GM21367 (cell line): ENCODE data around the gene BRCA2.
"Not testable (repeated sequence)": the region's sequence is repeated elsewhere in the genome, so short reads cannot be mapped to it uniquely, and the experiment has no call there.

ENCODE experiments used
- ATAC-seq: cut with Tn5 transposase; IDR thresholded peaks from one replicate; pipeline ENCODE4 v1.9.1; 2021; ENCODE audit not compliant: unreplicated experiment

Gene BRCA2

DNA sequence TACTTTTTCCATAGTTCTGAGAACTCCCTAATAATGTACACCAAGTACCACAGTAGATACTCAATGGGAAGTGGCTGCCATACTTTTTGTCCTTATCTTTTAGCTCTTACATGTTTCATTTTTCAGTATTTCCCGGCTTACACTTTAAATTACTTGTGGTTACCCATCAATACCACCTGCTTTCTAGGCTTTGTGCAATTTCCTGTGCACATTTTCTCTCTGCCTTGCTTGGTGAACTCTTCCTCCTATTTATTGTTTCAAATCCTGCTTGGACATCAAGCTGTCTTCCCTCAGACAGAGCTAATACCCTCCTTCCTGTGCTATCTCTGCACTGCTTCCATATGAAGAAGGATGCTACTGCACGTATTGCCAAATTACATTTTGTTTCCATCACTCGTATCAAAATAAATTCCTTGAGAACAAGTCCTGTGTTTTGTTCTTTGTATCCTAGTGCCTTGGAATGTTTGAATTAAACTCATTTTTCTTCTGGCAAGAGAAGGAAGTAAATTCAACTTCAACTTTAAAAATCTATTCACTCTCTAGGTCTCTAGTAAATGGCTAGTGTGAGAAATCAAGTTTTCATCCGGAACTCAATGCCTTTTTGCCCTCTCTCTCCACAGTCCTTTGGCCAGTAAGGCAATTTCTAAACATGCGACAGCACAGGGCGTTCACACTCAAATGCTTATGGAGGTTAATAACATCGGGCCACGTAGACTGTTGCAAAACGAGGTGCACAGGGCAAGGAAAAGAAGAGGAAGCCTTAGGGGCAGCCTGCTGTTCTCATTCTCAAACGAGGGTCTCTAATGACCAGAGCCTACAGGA is 5.8 kb upstream of the BRCA2 start:
- no peak for ATAC-seq

DNA sequence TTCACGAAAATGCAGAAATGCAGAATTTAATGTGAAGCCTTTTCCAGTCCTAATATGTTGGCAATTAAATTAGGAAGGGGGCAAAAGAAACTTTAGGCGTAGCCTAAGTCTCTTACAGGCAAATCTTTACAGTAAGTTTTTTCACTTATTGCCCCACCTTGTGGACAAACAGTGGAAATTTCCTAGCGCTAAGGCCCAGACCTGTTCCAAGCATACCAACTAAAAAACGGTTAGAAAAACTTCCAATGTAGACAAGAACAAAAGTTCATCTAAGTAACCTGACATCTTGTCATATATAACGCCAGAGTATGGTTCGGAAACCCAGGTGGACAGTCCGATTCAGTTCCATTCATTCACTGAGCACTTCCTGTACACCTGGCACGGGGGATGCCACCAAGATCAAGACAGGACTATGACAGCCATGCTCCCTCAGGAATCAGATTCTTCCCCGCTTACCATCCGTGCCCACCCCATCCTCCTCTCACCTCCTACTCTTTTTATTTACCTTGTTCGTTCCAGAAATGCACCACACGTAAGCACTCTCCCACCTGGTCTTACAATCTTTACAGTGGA is 5.1 kb upstream of the BRCA2 start:
- ATAC-seq: peak; percentile 52

DNA sequence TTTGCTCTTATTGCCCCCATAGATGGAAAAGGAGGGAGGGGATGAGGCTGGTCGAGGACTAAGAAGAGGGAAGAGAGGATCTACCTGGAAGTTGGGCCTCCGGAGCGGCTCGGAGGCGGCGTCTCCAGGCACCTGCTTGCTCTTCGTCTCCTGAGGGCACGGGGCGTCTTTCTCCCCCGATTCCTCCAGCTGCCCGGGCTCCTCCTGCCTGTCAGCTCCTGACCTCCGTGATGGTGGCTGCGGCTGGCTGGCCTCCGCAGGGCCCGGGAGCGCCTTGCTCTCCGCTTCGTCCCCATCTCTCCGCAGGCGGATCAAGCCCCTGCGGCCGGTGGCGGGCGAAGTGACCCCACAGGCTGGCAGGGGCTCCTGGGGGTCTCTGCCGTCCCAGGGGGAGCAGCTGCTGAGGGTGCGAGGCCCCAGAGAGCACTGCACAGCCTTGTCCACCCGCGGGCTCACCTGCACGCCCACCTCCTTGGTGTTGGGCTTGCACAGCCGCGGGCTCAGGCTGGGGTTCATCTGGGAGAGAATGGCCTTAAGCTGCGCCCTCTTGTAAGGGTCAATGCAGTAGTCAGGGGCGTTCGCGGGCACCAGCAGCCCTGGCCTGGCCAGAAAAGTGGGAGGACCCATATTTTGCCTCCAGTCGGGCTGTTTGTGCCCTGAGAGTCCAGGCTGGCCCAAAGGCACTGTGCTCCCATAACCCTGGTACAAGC is 4.0 kb upstream of the BRCA2 start:
- no peak for ATAC-seq

DNA sequence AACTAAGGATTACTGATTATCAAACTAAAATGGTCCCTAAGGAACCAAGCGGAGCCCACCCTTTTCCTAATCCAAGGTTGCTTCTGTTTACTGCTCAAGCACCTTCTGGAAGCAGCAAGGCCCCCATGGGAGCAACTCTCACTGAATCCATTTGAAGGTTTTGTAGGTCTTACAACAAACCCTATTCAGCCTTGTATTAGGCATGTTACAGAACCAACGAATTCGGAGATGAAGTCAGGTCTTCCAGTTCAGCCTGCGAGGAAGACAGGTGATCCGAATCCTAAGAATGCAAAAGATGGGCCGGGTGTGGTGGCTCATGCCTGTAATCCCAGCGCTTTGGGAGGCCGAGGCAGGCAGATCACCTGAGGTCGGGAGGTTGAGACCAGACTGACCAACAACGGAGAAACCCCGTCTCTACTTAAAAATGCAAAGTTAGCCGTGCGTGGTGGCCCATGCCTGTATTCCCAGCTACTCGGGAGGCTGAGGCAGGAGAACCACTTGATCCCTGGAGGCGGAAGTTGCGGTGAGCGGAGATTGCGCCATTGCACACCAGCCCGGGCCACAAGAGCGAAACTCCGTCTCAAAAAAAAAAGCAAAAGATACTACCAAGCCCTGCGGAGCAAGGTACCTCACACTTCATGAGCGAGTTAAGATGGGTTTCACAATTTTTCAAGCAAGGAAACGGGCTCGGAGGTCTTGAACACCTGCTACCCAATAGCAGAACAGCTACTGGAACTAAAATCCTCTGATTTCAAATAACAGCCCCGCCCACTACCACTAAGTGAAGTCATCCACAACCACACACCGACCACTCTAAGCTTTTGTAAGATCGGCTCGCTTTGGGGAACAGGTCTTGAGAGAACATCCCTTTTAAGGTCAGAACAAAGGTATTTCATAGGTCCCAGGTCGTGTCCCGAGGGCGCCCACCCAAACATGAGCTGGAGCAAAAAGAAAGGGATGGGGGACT is 754 bp upstream of the BRCA2 start:
- ATAC-seq: peak; percentile 24

DNA sequence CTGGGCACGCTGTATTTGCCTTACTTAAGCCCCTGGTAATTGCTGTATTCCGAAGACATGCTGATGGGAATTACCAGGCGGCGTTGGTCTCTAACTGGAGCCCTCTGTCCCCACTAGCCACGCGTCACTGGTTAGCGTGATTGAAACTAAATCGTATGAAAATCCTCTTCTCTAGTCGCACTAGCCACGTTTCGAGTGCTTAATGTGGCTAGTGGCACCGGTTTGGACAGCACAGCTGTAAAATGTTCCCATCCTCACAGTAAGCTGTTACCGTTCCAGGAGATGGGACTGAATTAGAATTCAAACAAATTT is 676 bp downstream of the BRCA2 start:
- peak; percentile 37 for ATAC-seq

DNA sequence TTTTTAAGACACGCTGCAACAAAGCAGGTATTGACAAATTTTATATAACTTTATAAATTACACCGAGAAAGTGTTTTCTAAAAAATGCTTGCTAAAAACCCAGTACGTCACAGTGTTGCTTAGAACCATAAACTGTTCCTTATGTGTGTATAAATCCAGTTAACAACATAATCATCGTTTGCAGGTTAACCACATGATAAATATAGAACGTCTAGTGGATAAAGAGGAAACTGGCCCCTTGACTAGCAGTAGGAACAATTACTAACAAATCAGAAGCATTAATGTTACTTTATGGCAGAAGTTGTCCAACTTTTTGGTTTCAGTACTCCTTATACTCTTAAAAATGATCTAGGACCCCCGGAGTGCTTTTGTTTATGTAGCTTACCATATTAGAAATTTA is 1.2 kb downstream of the BRCA2 start:
- ATAC-seq: no peak

DNA sequence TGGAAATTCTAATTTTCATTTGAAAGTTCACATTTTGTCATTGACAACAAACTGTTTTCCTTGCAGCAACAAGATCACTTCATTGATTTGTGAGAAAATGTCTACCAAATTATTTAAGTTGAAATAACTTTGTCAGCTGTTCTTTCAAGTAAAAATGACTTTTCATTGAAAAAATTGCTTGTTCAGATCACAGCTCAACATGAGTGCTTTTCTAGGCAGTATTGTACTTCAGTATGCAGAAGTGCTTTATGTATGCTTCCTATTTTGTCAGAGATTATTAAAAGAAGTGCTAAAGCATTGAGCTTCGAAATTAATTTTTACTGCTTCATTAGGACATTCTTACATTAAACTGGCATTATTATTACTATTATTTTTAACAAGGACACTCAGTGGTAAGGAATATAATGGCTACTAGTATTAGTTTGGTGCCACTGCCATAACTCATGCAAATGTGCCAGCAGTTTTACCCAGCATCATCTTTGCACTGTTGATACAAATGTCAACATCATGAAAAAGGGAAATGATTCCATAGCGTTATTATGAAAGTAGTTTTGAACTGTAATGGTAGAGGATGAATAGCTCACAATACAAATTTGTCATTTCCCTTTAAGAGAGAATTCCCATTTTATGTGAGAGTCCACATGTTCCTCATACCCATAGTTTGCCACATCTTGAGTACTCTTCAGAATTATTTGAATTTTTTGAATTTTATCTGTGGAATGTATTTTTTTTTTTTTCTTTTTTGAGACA is 2.6 kb downstream of the BRCA2 start:
- no peak for ATAC-seq

DNA sequence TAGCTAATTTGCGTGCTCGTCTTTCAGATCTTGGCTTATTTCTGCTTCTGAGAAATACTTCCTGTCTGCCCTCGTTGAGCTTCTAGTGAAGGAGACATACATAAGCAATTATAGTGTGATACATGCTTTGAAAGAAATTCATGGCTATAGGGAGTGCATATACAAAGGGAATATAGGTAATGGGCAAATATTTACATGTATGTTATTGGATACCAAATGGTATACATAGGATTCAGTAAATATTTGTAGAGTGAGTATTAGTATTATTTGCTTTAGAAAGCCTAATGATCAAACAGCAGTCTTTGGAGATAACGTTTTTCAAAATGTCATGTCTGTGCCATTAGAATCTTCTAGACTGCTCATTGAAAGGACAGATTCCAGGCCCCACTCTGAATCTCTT is 5.2 kb downstream of the BRCA2 start:
- no peak for ATAC-seq

DNA sequence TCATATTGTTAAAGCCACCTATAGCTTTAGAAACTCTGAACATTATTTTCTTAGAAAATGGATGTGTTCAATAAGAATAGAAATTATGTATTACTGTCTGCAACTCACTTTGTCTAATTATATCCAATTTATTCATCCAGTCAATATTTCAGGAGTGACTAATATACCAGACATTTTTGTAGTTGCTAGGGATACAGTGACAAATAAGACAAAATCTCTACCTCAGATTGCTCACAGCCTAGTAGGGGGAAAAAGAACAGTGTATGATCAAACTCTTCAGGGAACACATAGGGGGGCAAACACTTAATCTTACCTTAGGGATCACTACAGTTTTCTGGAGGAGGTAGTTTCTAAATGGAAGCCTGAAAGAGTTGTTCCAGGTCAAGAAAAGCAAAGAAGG is 8.6 kb downstream of the BRCA2 start:
- no peak for ATAC-seq

DNA sequence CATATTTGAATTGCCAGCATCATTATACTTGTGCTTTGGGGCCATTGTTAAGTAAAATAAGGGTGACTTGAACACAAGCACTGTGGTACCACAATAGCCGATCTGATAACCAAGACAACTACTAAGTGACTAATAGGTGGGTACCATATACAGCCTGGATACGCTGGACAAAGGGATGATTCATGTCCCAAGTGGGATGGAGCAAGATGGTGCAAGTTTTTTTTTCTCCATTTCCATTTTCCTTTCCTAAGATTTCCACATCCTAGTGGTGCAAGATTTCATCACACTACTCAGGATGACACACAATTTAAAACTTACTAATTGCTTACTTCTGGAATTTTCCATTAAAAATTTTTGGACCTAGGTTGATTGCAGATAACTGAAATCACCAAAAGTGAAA is 15.1 kb downstream of the BRCA2 start:
- ATAC-seq: no peak

DNA sequence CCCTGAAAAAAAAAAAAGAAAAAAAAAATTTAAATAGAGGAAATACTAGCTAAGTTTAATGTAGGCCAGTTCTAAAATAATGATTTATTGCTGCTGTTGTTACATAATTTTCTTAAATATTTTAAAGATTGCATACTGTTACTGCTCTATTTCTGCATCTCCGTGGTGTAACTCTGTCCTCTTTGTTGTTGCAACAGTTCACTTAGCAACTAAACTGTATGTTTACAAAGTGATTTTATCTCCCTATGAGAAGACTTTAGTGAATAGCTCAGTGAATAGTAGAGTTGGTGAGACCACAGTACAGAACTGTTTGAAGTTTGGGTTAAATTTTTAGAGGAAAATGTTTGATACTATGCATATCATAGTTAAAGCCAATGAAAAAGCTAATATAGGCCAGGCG is 19.4 kb downstream of the BRCA2 start:
- no peak for ATAC-seq

DNA sequence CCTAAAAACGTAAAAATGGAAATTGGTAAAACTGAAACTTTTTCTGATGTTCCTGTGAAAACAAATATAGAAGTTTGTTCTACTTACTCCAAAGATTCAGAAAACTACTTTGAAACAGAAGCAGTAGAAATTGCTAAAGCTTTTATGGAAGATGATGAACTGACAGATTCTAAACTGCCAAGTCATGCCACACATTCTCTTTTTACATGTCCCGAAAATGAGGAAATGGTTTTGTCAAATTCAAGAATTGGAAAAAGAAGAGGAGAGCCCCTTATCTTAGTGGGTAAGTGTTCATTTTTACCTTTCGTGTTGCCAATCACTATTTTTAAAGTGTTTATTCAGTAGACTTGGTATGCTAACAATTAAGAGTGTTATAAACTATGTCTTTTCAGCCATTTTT is 25.6 kb downstream of the BRCA2 start:
- no peak for ATAC-seq

DNA sequence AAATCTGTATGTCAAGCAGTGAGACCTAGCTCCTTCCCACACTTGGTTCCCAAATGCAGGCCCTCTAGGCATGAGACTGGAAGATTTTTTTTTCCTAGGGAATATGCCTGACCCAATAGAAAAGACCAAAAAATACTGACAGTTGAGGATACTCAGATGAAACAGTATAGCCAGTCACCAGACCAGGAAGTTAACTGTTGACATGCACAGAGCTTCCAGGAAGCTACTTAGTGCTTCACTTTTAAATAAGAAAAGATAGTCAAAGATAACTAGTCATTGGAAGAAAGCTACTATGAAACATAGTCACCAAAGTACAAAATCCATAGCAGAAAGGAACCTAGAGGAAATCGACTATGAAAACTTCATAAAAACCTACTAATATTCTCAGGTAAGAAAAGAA is 32.3 kb downstream of the BRCA2 start:
- ATAC-seq: no peak

DNA sequence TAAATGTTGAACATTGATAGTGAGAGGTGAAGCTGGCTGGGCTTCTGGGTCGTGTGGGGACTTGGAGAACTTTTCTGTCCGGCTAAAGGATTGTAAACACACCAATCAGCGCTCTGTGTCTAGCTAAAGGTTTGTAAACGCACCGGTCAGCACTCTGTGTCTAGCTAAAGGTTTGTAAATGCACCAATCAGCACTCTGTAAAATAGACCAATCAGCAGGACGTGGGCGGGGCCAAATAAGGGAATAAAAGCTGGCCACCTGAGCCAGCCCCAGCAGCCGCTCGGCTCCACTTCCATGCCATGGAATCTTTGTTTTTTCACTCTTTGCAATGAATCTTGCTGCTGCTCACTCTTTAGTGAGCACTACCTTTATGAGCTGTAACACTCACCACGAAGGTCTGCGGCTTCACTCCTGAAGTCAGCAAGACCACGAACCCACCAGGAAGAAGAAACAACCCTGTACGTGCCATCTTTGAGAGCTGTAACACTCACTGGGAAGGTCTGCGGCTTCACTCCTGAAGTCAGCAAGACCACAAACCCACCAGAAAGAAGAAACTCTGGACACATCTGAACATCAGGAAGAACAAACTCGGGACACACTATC is 35.6 kb downstream of the BRCA2 start:
- ATAC-seq: not testable (repeated sequence)

DNA sequence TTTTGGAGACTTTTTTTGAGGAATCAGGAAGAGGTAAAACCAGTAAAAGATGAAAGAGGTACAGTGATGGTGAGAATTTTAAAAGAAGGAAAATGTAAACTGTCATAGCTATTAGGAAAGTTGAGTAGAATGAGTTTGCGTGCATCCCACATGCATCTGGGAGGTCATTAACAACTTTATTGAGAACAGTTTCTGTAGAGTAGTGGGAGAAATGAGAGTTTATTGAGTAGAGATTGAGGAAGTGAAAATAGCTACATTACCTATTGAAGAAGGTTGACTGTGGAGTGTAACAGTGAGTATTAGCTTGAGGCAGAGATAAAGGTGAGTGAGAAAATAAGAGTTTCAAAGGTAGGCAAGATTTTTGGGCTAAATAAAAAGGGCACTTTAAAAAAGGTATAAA is 38.7 kb downstream of the BRCA2 start:
- no peak for ATAC-seq

DNA sequence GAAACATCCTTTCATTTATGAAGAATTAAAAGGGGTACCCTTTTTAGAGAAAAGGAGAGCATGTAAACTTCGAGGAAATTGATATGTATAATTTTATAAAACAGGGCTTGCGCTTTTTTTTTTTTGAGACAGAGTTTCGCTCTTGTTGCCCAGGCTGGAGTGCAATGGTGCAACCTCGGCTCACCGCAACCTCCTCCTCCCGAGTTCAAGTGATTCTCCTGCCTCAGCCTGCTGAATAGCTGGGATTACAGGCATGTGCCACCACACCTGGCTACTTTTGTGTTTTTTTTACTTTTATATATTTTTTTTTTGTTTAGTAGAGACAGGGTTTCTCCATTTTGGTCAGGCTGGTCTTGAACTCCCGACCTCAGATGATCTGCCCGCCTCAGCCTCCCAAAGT is 40.6 kb downstream of the BRCA2 start:
- ATAC-seq: not testable (repeated sequence)

DNA sequence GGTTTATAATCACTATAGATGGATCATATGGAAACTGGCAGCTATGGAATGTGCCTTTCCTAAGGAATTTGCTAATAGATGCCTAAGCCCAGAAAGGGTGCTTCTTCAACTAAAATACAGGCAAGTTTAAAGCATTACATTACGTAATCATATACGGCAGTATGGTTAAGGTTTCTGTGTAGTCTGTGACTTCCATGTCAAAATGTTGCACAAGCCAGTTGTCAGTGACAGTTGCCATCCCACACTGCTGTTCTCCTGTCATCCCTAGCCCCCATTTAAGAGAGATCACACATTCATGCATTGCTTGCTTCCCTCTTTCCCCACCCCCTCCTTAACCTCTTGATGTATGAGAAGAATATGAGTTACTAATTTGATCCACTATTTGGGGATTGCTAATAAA is 47.3 kb downstream of the BRCA2 start:
- ATAC-seq: no peak

DNA sequence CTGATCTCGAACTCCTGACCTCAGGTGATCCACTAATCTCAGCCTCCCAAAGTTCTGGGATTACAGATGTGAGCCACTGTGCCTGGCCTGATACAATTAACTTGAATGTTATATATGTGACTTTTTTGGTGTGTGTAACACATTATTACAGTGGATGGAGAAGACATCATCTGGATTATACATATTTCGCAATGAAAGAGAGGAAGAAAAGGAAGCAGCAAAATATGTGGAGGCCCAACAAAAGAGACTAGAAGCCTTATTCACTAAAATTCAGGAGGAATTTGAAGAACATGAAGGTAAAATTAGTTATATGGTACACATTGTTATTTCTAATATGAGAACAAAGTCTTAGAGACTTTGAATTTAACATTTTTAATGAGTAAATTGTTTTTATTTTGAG is 55.5 kb downstream of the BRCA2 start:
- ATAC-seq: no peak

DNA sequence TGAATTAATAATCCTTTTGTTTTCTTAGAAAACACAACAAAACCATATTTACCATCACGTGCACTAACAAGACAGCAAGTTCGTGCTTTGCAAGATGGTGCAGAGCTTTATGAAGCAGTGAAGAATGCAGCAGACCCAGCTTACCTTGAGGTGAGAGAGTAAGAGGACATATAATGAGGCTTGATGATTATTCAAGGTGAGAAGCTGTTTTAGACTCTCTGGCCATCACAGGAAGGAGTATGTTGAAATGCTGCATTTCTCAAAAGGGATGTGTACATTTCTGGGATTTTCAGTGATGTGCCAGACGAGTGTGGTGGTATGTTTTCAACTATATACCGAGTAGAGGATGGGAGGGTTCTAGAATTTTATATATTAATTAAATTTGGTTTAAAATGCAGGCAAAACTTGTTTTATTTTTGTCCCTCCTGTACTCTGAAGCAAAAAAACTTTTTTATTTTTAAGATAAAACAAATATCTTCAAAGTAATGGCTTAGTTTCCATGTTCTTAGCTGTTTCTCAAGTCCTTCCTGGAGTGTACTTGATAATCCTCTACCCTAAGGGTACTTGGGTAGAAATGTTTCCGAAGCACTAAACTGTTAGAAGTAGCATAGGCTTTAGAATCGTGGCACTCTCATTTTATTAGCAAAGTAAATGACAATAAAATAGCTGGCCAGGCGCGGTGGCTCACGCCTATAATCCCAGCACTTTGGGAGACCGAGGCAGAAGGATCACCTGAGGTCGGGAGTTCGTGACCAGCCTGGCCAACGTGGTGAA is 61.5 kb downstream of the BRCA2 start:
- no peak for ATAC-seq
